K562 (cell line): ENCODE results near the gene PDE6D. TPM values are rescaled to one million over a fixed set of nuclear protein-coding genes. Genes with fewer than 3 reads are reported as not detected.

Source experiments
- ATAC-seq: fragments of 200-7000 bp; cut with Tn5 transposase; 3 replicates; pipeline ENCODE4 v1.9.1; 2020; ENCODE audit warnings: moderate library complexity
- BruUV-seq: library from RNA; stranded (reverse); fragments of 400-500 nt; replicated peaks from 2 replicates; lab custom pipeline; 2021; lab: Mats Ljungman, UMichigan
- CTCF ChIA-PET: fragments of 300-600 bp; formaldehyde crosslinking; extraction: SDS; loops from one replicate; lab custom pipeline; 2021; ENCODE audit warnings: low intra/inter-chr PET ratio; lab: Yijun Ruan, JAX
- POLR2A ChIA-PET: fragments of 300-600, 350-650 bp; sonication (Branson Sonifier 250); formaldehyde crosslinking; extraction: SDS; loops from one replicate; lab custom pipeline; 2021; ENCODE audit warnings: antibody characterized with exemption, inconsistent platforms; lab: Yijun Ruan, JAX
- DNase-seq, 4 experiments: peaks; one replicate each; pipeline versions ENCODE4 v3.0.0 to v3.0.0-alpha.2; 2011 to 2018; ENCODE audit warnings: low spot score in 3 of 4, mixed read lengths in 3 of 4; ENCODE audit errors: extremely low read depth in 1 of 4
- FAIRE-seq: peaks from 2 replicates; lab custom pipeline; 2011; peaks lifted over from hg19 to GRCh38; lab: Jason Lieb, UNC
- H2AFZ ChIP-seq: 2 replicates; pipeline ENCODE4 v1.6.0; 2011; ENCODE audit warnings: low read depth, low read length, control low read depth, inconsistent platforms
- H3K27ac ChIP-seq: fragments of 200-600 bp; 3 replicates; pipeline ENCODE4 v1.8.0; 2011; ENCODE audit warnings: low read depth, mild to moderate bottlenecking, control low read depth, inconsistent platforms, low read length, moderate library complexity, mixed read lengths; ENCODE audit errors: extremely low read depth
- H3K27me3 ChIP-seq, 2 experiments: fragments of 300-600 bp in 1 of 2; 2 replicates in 1 of 2; 3 replicates in 1 of 2; pipeline versions ENCODE4 v1.6.0 to v1.8.0; 2011; ENCODE audit warnings: inconsistent platforms in 2 of 2, low read length in 2 of 2, mild to moderate bottlenecking in 1 of 2, mixed read lengths in 1 of 2, moderate library complexity in 1 of 2; ENCODE audit not compliant: control insufficient read depth in 2 of 2, insufficient read depth in 2 of 2
- H3K36me3 ChIP-seq: fragments of 300-600 bp; 3 replicates; pipeline ENCODE4 v1.8.0; 2011; ENCODE audit warnings: mild to moderate bottlenecking, low read length, inconsistent platforms; ENCODE audit not compliant: control insufficient read depth, insufficient read depth
- H3K4me1 ChIP-seq, 2 experiments: fragments of 200-600 bp in 1 of 2; replicated peaks in 1 of 2; 2 replicates in 1 of 2; 3 replicates in 1 of 2; pipeline versions ENCODE4 v1.5.1 to v1.8.0; 2011; ENCODE audit warnings: inconsistent platforms in 2 of 2, low read length in 2 of 2, mild to moderate bottlenecking in 1 of 2, mixed read lengths in 1 of 2, moderate library complexity in 1 of 2; ENCODE audit not compliant: control insufficient read depth in 2 of 2, insufficient read depth in 2 of 2
- H3K4me2 ChIP-seq: 2 replicates; pipeline ENCODE4 v1.6.1; 2011; ENCODE audit warnings: low read length, control low read depth, inconsistent platforms, mixed read lengths; ENCODE audit not compliant: insufficient read depth
- H3K4me3 ChIP-seq: fragments of 200-600 bp; sonication (generic), shearing (Covaris generic); 2 replicates; pipeline ENCODE4 v1.5.1; 2016; ENCODE audit warnings: control low read depth, inconsistent platforms
- H3K79me2 ChIP-seq: fragments of 200-600 bp; 3 replicates; pipeline ENCODE4 v1.8.0; 2011; ENCODE audit warnings: low read length, inconsistent platforms; ENCODE audit not compliant: control insufficient read depth, insufficient read depth
- H3K9ac ChIP-seq, 2 experiments: 2 replicates each; pipeline versions ENCODE4 v1.6.0 to v1.6.1; 2011; ENCODE audit warnings: low read depth in 2 of 2, low read length in 2 of 2, control low read depth in 1 of 2, inconsistent platforms in 1 of 2, mild to moderate bottlenecking in 1 of 2, mixed read lengths in 1 of 2; ENCODE audit not compliant: insufficient read depth in 1 of 2
- H3K9me1 ChIP-seq: one replicate; pipeline ENCODE4 v1.6.0; 2011; ENCODE audit warnings: inconsistent platforms, mild to moderate bottlenecking, low read length, moderate library complexity; ENCODE audit not compliant: control insufficient read depth, insufficient read depth
- H3K9me3 ChIP-seq: replicated peaks from 2 replicates; pipeline ENCODE4 v1.5.1; 2011; ENCODE audit warnings: low read depth, low read length, inconsistent platforms; ENCODE audit not compliant: control insufficient read depth, insufficient read depth
- H4K20me1 ChIP-seq: replicated peaks from 2 replicates; pipeline ENCODE4 v1.6.1; 2011; ENCODE audit warnings: low read length, inconsistent platforms, mixed read lengths; ENCODE audit not compliant: control insufficient read depth, insufficient read depth
- CREB1 ChIP-seq, 2 experiments: sonication (generic) in 1 of 2; formaldehyde crosslinking in 1 of 2; IDR thresholded peaks; 2 replicates each; pipeline versions ENCODE4 v1.6.1 to v1.8.0; 2012 to 2022; ENCODE audit warnings: inconsistent platforms in 1 of 2, mild to moderate bottlenecking in 1 of 2, missing genetic modification reagents in 1 of 2, moderate library complexity in 1 of 2
- HDAC3 ChIP-seq: fragments of 450-650 bp; IDR thresholded peaks from 2 replicates; pipeline ENCODE4 v1.6.1; 2018; ENCODE audit warnings: borderline replicate concordance, mild to moderate bottlenecking, moderate library complexity; ENCODE audit not compliant: partially characterized antibody
- HOMEZ ChIP-seq: fragments of 250-450 bp; sonication (Bioruptor Pico); IDR thresholded peaks from 2 replicates; pipeline ENCODE4 v1.4.0; 2020; ENCODE audit warnings: mild to moderate bottlenecking, moderate library complexity
- MBD1 ChIP-seq: fragments of 250-450 bp; sonication (Bioruptor Pico); IDR thresholded peaks from 2 replicates; pipeline ENCODE4 v1.8.0; 2022; ENCODE audit warnings: inconsistent platforms
- ZBTB1 ChIP-seq: sonication (generic); formaldehyde crosslinking; IDR thresholded peaks from 2 replicates; pipeline ENCODE4 v1.8.1; 2023; ENCODE audit warnings: missing genetic modification reagents, low read depth, mild to moderate bottlenecking, borderline replicate concordance
- ZNF740 ChIP-seq, 3 experiments: fragments of 200-800 bp in 1 of 3; sonication (Bioruptor generic) in 1 of 3; sonication (generic) in 1 of 3; formaldehyde crosslinking in 1 of 3; IDR thresholded peaks; 2 replicates each; pipeline versions ENCODE4 v1.6.1 to v1.8.0; 2016 to 2022; ENCODE audit warnings: mild to moderate bottlenecking in 2 of 3, missing compliant biosample characterization in 2 of 3, missing genetic modification characterization in 2 of 3, missing genetic modification reagents in 1 of 3
- WGBS: fragments of 100-300 bp; shearing (Covaris generic); methylation state at CpG from one replicate; pipeline ENCODE4 v1.1.6; 2016; ENCODE audit warnings: low coverage, mixed read lengths; ENCODE audit not compliant: insufficient coverage; ENCODE audit errors: missing lambda C conversion rate; 5-methylcytosine and 5-hydroxymethylcytosine counted together
- in situ Hi-C: fragments of 300-500 bp; cut with MboI; formaldehyde crosslinking; loops from 4 replicates; pipeline ENCODE4 v1.15.0; 2018; ENCODE audit warnings: inconsistent platforms, mixed read lengths
- intact Hi-C: fragments of 100-400 bp; cut with micrococcal nuclease; formaldehyde crosslinking; loops from 2 replicates; pipeline ENCODE4 v1.14.2; 2022
- polyA plus RNA-seq, 8 experiments: library from polyadenylated mRNA; depleted of rRNA in 4 of 8; stranded (reverse) in 5 of 8; unstranded in 3 of 8; fragments of >200 nt; fragmentation: Nextera tagmentation in 2 of 8; fragmentation: Illumina TruSeq in 1 of 8; extraction: Ambion mirVana in 2 of 8; extraction: Trizol in 1 of 8; gene quantifications; 2 replicates each; pipeline versions ENCODE4 v1.2.1 to v1.2.3, GENCODE V29; 2011 to 2014; ENCODE audit warnings: inconsistent platforms in 1 of 8, missing spikeins in 1 of 8
- total RNA-seq, 7 experiments: library from RNA; depleted of rRNA in 6 of 7; stranded (reverse); fragments of >200 nt in 6 of 7; fragmentation: Illumina TruSeq in 2 of 7; extraction: Trizol in 2 of 7; gene quantifications; 2 replicates each; pipeline versions ENCODE4 v1.2.1 to v1.2.3, GENCODE V29; 2011 to 2021; ENCODE audit warnings: low replicate concordance in 1 of 7

Gene PDE6D
- total and polyA plus RNA-seq, 9 of the 15 experiments (the other 6 are each of a cell fraction or from before 2014, with no cell fraction given), result 0.65 to 11.6 (median 7.0) TPM

- Histone ChIP-seq H4K20me1 (peaks cover 24% of the 10 kb centered on the region), H3K4me1 (peaks cover 13 to 52% of the 10 kb centered on the region in 2 experiments; a peak in 4 of 5 replicates), H3K36me3 (peaks cover 18% of the 10 kb centered on the region), H3K9me1 (peaks cover 4% of the 10 kb centered on the region), H3K27ac (peak overlapping the region; percentile 97), H3K4me2 (peak overlapping the region; percentile 83), H3K27me3 (no peaks in the 10 kb centered on the region), H3K4me3 (peak overlapping the region; percentile 60), H3K9ac (peak overlapping the region; percentile 94 to 97), H2AFZ (peak overlapping the region; percentile 95), H3K9me3 (no peaks in the 10 kb centered on the region), H3K79me2 (peaks cover 60% of the 10 kb centered on the region)
- 4% methylated on average over 38 of the region's 66 CpGs for WGBS
- ChIA-PET CTCF (no interaction called here), POLR2A (interaction anchor here (0.6 to 8.3 kb wide), 9 partner anchors 10 to 518 kb away, joined by 3 to 90 read pairs (median 4); partner anchors contain the start of gene NCL)
- intact Hi-C loops (loop anchor here (1.0 kb wide), 1 partner anchor 20 kb away; no protein-coding TSS in a partner anchor), in situ Hi-C loops (no loop called here)
- peak; percentile 80 to 96 (median 87) for DNase-seq
- BruUV-seq, result no TSS peak
- ATAC-seq, result peak; percentile 61
- FAIRE-seq, result peak; percentile 94
- peak; percentile 62; the same call in 1 of the 2 replicates for TF ChIP-seq CREB1 (IDR thresholded peaks at IDR 0.05)
- TF ChIP-seq CREB1 (CRISPR knock-in tag; IDR thresholded peaks at IDR 0.05), result peak; percentile 74
- no peak for TF ChIP-seq ZNF740 (CRISPR knock-in tag; IDR thresholded peaks at IDR 0.05)
- TF ChIP-seq ZNF740 (tag; IDR thresholded peaks at IDR 0.05), result no peak
- TF ChIP-seq MBD1, result no peak
- peak; percentile 3; the same call in 1 of the 2 replicates for TF ChIP-seq ZBTB1 (CRISPR knock-in tag)
- no peak for TF ChIP-seq HOMEZ (CRISPR knock-in tag)
- TF ChIP-seq HDAC3, result peak; percentile 74
Observed at GRCh38 chr2:231706731-231707624, 74.1 kb downstream of the PDE6D start.
